GM12875 (cell line): ENCODE data around the gene ZNF48.
A peak's percentile ranks its signal among the peaks of the same experiment; 100 is the strongest.

Experiments
- H3K4me3 ChIP-seq: one replicate; pipeline ENCODE4 v1.5.1; 2011; ENCODE audit warnings: low read depth, low read length, control low read depth
- CTCF ChIP-seq: IDR thresholded peaks from 2 replicates; pipeline ENCODE4 v1.5.1; 2011; ENCODE audit warnings: low read depth, mild to moderate bottlenecking, control low read depth, inconsistent platforms, low read length, moderate library complexity, borderline replicate concordance; ENCODE audit not compliant: insufficient read depth

Gene ZNF48

GRCh38 chr16:30369938-30370455, 25.2 kb upstream of the ZNF48 start:
- no peak for TF ChIP-seq CTCF
- H3K4me3 ChIP-seq: peak overlapping the region; percentile 63

GRCh38 chr16:30370456-30371247, 24.6 kb upstream of the ZNF48 start, which contains the start of gene TBC1D10B:
TSS of gene TBC1D10B (minus strand) at chr16:30370494. CDS start at chr16:30370183, 311 bp downstream.
- peak; percentile 19; the same call in 1 of the 2 replicates for TF ChIP-seq CTCF
- H3K4me3 ChIP-seq: peak within 1 kb of the TSS; percentile 63

- peak overlapping the region; percentile 36 for H3K4me3 ChIP-seq
- no peak for TF ChIP-seq CTCF
Measured at GRCh38 chr16:30371248-30371816, 23.9 kb upstream of the ZNF48 start.

GRCh38 chr16:30372038-30372712, 23.0 kb upstream of the ZNF48 start:
- H3K4me3 ChIP-seq: no peak overlapping the region
- TF ChIP-seq CTCF: no peak

- no peak overlapping the region for H3K4me3 ChIP-seq
- TF ChIP-seq CTCF: no peak
Measured at GRCh38 chr16:30372725-30373124, 22.5 kb upstream of the ZNF48 start.

- TF ChIP-seq CTCF: no peak
- no peak within 1 kb of the TSS for H3K4me3 ChIP-seq
Measured at GRCh38 chr16:30374538-30374937, 20.7 kb upstream of the ZNF48 start, which contains the start of gene MYL11. TSS of gene MYL11 (plus strand) at chr16:30374802. CDS start at chr16:30374858, 56 bp downstream.
